K562 (cell line): Measurements from ENCODE around the gene GBP5. TPM values are rescaled to one million over a fixed set of nuclear protein-coding genes. Genes with fewer than 3 reads are reported as not detected.

ENCODE experiments used
- ZNF436 ChIP-seq: fragments of 250-450, 450-650 bp; sonication (Bioruptor Pico); formaldehyde crosslinking; IDR thresholded peaks from 2 replicates; pipeline ENCODE4 v1.7.0; 2020; ENCODE audit warnings: mild to moderate bottlenecking
- polyA plus RNA-seq, 8 experiments: library from polyadenylated mRNA; depleted of rRNA in 4 of 8; stranded (reverse) in 5 of 8; unstranded in 3 of 8; fragments of >200 nt; fragmentation: Nextera tagmentation in 2 of 8; fragmentation: Illumina TruSeq in 1 of 8; extraction: Ambion mirVana in 2 of 8; extraction: Trizol in 1 of 8; gene quantifications; 2 replicates each; pipeline versions ENCODE4 v1.2.1 to v1.2.3, GENCODE V29; 2011 to 2014; ENCODE audit warnings: inconsistent platforms in 1 of 8, missing spikeins in 1 of 8
- total RNA-seq, 7 experiments: library from RNA; depleted of rRNA in 6 of 7; stranded (reverse); fragments of >200 nt in 6 of 7; fragmentation: Illumina TruSeq in 2 of 7; extraction: Trizol in 2 of 7; gene quantifications; 2 replicates each; pipeline versions ENCODE4 v1.2.1 to v1.2.3, GENCODE V29; 2011 to 2021; ENCODE audit warnings: low replicate concordance in 1 of 7
- TF ChIP-seq, protein P1 (sequence below): fragments of 450-650 bp; IDR thresholded peaks from 2 replicates; pipeline ENCODE4 v1.6.1; 2016; ENCODE audit warnings: mild to moderate bottlenecking, moderate library complexity
- TF ChIP-seq, protein P2 (sequence below): fragments of 250-450 bp; sonication (Bioruptor Pico); IDR thresholded peaks from 2 replicates; pipeline ENCODE4 v1.4.0; 2020; ENCODE audit warnings: borderline replicate concordance
- TF ChIP-seq, protein P3 (sequence below): fragments of 150-350 bp; IDR thresholded peaks from 2 replicates; pipeline ENCODE4 v1.6.1; 2014; ENCODE audit warnings: low read depth, mild to moderate bottlenecking, low read length, borderline replicate concordance

Gene GBP5
- total and polyA plus RNA-seq, 9 of the 15 experiments (the other 6 are each of a cell fraction or from before 2014, with no cell fraction given), result 0.23 to 0.91 (median 0.57) TPM

DNA sequence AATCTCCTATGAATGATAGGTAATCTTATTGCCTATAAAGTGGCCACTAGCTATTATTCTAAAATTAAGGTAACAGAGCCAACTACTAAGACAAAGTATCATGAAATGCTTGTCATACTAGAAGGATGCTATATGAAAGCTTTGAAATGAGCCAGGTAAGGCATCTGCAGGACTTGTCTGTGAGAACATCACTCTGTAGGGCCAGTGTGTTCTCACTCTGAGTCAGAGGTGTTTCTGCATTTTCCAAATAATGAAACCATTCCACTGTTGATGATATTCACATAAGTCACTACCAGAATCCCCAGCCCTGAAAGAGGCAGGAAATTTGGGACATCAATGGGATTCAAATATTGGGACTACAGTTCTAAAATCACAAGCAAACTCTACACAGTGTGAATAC lies 25.8 kb upstream of the GBP5 start (continued):
- TF ChIP-seq, protein P1, sequence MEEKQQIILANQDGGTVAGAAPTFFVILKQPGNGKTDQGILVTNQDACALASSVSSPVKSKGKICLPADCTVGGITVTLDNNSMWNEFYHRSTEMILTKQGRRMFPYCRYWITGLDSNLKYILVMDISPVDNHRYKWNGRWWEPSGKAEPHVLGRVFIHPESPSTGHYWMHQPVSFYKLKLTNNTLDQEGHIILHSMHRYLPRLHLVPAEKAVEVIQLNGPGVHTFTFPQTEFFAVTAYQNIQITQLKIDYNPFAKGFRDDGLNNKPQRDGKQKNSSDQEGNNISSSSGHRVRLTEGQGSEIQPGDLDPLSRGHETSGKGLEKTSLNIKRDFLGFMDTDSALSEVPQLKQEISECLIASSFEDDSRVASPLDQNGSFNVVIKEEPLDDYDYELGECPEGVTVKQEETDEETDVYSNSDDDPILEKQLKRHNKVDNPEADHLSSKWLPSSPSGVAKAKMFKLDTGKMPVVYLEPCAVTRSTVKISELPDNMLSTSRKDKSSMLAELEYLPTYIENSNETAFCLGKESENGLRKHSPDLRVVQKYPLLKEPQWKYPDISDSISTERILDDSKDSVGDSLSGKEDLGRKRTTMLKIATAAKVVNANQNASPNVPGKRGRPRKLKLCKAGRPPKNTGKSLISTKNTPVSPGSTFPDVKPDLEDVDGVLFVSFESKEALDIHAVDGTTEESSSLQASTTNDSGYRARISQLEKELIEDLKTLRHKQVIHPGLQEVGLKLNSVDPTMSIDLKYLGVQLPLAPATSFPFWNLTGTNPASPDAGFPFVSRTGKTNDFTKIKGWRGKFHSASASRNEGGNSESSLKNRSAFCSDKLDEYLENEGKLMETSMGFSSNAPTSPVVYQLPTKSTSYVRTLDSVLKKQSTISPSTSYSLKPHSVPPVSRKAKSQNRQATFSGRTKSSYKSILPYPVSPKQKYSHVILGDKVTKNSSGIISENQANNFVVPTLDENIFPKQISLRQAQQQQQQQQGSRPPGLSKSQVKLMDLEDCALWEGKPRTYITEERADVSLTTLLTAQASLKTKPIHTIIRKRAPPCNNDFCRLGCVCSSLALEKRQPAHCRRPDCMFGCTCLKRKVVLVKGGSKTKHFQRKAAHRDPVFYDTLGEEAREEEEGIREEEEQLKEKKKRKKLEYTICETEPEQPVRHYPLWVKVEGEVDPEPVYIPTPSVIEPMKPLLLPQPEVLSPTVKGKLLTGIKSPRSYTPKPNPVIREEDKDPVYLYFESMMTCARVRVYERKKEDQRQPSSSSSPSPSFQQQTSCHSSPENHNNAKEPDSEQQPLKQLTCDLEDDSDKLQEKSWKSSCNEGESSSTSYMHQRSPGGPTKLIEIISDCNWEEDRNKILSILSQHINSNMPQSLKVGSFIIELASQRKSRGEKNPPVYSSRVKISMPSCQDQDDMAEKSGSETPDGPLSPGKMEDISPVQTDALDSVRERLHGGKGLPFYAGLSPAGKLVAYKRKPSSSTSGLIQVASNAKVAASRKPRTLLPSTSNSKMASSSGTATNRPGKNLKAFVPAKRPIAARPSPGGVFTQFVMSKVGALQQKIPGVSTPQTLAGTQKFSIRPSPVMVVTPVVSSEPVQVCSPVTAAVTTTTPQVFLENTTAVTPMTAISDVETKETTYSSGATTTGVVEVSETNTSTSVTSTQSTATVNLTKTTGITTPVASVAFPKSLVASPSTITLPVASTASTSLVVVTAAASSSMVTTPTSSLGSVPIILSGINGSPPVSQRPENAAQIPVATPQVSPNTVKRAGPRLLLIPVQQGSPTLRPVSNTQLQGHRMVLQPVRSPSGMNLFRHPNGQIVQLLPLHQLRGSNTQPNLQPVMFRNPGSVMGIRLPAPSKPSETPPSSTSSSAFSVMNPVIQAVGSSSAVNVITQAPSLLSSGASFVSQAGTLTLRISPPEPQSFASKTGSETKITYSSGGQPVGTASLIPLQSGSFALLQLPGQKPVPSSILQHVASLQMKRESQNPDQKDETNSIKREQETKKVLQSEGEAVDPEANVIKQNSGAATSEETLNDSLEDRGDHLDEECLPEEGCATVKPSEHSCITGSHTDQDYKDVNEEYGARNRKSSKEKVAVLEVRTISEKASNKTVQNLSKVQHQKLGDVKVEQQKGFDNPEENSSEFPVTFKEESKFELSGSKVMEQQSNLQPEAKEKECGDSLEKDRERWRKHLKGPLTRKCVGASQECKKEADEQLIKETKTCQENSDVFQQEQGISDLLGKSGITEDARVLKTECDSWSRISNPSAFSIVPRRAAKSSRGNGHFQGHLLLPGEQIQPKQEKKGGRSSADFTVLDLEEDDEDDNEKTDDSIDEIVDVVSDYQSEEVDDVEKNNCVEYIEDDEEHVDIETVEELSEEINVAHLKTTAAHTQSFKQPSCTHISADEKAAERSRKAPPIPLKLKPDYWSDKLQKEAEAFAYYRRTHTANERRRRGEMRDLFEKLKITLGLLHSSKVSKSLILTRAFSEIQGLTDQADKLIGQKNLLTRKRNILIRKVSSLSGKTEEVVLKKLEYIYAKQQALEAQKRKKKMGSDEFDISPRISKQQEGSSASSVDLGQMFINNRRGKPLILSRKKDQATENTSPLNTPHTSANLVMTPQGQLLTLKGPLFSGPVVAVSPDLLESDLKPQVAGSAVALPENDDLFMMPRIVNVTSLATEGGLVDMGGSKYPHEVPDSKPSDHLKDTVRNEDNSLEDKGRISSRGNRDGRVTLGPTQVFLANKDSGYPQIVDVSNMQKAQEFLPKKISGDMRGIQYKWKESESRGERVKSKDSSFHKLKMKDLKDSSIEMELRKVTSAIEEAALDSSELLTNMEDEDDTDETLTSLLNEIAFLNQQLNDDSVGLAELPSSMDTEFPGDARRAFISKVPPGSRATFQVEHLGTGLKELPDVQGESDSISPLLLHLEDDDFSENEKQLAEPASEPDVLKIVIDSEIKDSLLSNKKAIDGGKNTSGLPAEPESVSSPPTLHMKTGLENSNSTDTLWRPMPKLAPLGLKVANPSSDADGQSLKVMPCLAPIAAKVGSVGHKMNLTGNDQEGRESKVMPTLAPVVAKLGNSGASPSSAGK, result no peak
- TF ChIP-seq, protein P2, sequence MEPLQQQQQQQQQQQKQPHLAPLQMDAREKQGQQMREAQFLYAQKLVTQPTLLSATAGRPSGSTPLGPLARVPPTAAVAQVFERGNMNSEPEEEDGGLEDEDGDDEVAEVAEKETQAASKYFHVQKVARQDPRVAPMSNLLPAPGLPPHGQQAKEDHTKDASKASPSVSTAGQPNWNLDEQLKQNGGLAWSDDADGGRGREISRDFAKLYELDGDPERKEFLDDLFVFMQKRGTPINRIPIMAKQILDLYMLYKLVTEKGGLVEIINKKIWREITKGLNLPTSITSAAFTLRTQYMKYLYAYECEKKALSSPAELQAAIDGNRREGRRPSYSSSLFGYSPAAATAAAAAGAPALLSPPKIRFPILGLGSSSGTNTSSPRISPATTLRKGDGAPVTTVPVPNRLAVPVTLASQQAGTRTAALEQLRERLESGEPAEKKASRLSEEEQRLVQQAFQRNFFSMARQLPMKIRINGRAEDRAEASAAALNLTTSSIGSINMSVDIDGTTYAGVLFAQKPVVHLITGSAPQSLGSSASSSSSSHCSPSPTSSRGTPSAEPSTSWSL, result no peak
- TF ChIP-seq, protein P3, sequence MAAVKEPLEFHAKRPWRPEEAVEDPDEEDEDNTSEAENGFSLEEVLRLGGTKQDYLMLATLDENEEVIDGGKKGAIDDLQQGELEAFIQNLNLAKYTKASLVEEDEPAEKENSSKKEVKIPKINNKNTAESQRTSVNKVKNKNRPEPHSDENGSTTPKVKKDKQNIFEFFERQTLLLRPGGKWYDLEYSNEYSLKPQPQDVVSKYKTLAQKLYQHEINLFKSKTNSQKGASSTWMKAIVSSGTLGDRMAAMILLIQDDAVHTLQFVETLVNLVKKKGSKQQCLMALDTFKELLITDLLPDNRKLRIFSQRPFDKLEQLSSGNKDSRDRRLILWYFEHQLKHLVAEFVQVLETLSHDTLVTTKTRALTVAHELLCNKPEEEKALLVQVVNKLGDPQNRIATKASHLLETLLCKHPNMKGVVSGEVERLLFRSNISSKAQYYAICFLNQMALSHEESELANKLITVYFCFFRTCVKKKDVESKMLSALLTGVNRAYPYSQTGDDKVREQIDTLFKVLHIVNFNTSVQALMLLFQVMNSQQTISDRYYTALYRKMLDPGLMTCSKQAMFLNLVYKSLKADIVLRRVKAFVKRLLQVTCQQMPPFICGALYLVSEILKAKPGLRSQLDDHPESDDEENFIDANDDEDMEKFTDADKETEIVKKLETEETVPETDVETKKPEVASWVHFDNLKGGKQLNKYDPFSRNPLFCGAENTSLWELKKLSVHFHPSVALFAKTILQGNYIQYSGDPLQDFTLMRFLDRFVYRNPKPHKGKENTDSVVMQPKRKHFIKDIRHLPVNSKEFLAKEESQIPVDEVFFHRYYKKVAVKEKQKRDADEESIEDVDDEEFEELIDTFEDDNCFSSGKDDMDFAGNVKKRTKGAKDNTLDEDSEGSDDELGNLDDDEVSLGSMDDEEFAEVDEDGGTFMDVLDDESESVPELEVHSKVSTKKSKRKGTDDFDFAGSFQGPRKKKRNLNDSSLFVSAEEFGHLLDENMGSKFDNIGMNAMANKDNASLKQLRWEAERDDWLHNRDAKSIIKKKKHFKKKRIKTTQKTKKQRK, result no peak
- TF ChIP-seq ZNF436 (CRISPR knock-in tag), result no peak
